Measurements from ENCODE around the gene CTNNA2.
"Not testable (repeated sequence)": the region's sequence is repeated elsewhere in the genome, so short reads cannot be mapped to it uniquely, and the experiment has no call there.

CTNNA2 gene

GRCh38 chr2:80032684-80033083, 519.8 kb downstream of the CTNNA2 start:
- not testable (repeated sequence) for DNase-seq (ENCODE audit: low read depth)

- DNase-seq (ENCODE audit: low read depth) = no peak
These were observed 523.0 kb downstream of the CTNNA2 start for GRCh38 chr2:80035749-80036285.

- no peak for DNase-seq (ENCODE audit: low read depth)
These were observed 524.5 kb downstream of the CTNNA2 start for GRCh38 chr2:80037310-80037709.

- DNase-seq (ENCODE audit: low read depth) = no peak
These were observed 527.4 kb downstream of the CTNNA2 start for GRCh38 chr2:80040226-80040625.

- DNase-seq (ENCODE audit: low read depth) = no peak
These were observed 529.8 kb downstream of the CTNNA2 start for GRCh38 chr2:80042635-80043034.

- DNase-seq (ENCODE audit: low read depth) = no peak
These were observed 535.4 kb downstream of the CTNNA2 start for GRCh38 chr2:80048296-80048695.

GRCh38 chr2:80050246-80050645, 537.4 kb downstream of the CTNNA2 start:
- DNase-seq (ENCODE audit: low read depth) = no peak

GRCh38 chr2:80053522-80054345, 540.9 kb downstream of the CTNNA2 start:
- no peak for DNase-seq (ENCODE audit: low read depth)

- DNase-seq (ENCODE audit: low read depth) = no peak
These were observed 541.5 kb downstream of the CTNNA2 start for GRCh38 chr2:80054346-80054675.

- DNase-seq (ENCODE audit: low read depth) = no peak
These were observed 545.1 kb downstream of the CTNNA2 start for GRCh38 chr2:80057956-80058355.

- DNase-seq (ENCODE audit: low read depth) = no peak
These were observed 545.7 kb downstream of the CTNNA2 start for GRCh38 chr2:80058562-80058961.

- DNase-seq (ENCODE audit: low read depth) = no peak
These were observed 546.6 kb downstream of the CTNNA2 start for GRCh38 chr2:80059447-80059846.

- DNase-seq (ENCODE audit: low read depth) = no peak
These were observed 549.0 kb downstream of the CTNNA2 start for GRCh38 chr2:80061881-80062280.

- no peak for DNase-seq (ENCODE audit: low read depth)
These were observed 549.4 kb downstream of the CTNNA2 start for GRCh38 chr2:80062298-80062697.

- DNase-seq (ENCODE audit: low read depth) = no peak
These were observed 555.3 kb downstream of the CTNNA2 start for GRCh38 chr2:80068038-80068731.

GRCh38 chr2:80070587-80070986, 557.7 kb downstream of the CTNNA2 start:
- DNase-seq (ENCODE audit: low read depth) = no peak

GRCh38 chr2:80071941-80072340, 559.1 kb downstream of the CTNNA2 start:
- no peak for DNase-seq (ENCODE audit: low read depth)

GRCh38 chr2:80073134-80073561, 560.3 kb downstream of the CTNNA2 start:
- no peak for DNase-seq (ENCODE audit: low read depth)

- no peak for DNase-seq (ENCODE audit: low read depth)
These were observed 561.6 kb downstream of the CTNNA2 start for GRCh38 chr2:80074321-80075070.

- no peak for DNase-seq (ENCODE audit: low read depth)
These were observed 562.9 kb downstream of the CTNNA2 start for GRCh38 chr2:80075719-80076118.

GRCh38 chr2:80078290-80079036, 565.6 kb downstream of the CTNNA2 start:
- no peak for DNase-seq (ENCODE audit: low read depth)

- no peak for DNase-seq (ENCODE audit: low read depth)
These were observed 568.1 kb downstream of the CTNNA2 start for GRCh38 chr2:80080957-80081356.

Data from GM04503 (cell line).